HL-60 (cell line): ENCODE data around the gene TSSK3.

ENCODE experiments used
- GABPA ChIP-seq: IDR thresholded peaks from 2 replicates; pipeline ENCODE4 v1.6.1; 2012; ENCODE audit warnings: low read depth
- POLR2AphosphoS5 ChIP-seq: IDR thresholded peaks from 2 replicates; pipeline ENCODE4 v1.6.1; 2012; ENCODE audit warnings: low read depth
- TF ChIP-seq, protein P1 (sequence below): IDR thresholded peaks from one replicate; pipeline ENCODE4 v1.5.1; 2011; ENCODE audit warnings: low read length, control low read depth, inconsistent platforms; ENCODE audit not compliant: insufficient read depth
- TF ChIP-seq, protein P2 (sequence below): IDR thresholded peaks from 2 replicates; pipeline ENCODE4 v1.6.1; 2012; ENCODE audit warnings: low read depth; ENCODE audit not compliant: insufficient replicate concordance

DNA sequence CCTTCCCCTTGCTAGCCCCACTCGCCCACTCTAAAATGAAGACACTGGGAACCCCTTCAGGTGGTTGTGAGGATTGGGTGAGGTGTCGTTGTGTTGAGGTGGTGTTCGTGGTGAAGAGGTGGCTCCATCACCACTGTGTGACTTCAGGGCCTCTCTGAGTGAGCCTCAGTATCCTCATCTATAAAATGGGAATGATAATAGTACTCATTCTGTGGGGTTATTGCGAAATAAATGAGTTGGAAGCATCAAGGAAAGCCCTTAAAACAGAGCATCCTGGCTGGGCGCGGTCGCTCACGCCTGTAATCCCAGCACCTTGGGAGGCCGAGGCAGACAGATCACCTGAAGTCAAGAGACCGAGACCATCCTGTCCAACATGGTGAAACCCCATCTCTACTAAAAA, 19.6 kb upstream of the TSSK3 start:
- TF ChIP-seq, protein P1, sequence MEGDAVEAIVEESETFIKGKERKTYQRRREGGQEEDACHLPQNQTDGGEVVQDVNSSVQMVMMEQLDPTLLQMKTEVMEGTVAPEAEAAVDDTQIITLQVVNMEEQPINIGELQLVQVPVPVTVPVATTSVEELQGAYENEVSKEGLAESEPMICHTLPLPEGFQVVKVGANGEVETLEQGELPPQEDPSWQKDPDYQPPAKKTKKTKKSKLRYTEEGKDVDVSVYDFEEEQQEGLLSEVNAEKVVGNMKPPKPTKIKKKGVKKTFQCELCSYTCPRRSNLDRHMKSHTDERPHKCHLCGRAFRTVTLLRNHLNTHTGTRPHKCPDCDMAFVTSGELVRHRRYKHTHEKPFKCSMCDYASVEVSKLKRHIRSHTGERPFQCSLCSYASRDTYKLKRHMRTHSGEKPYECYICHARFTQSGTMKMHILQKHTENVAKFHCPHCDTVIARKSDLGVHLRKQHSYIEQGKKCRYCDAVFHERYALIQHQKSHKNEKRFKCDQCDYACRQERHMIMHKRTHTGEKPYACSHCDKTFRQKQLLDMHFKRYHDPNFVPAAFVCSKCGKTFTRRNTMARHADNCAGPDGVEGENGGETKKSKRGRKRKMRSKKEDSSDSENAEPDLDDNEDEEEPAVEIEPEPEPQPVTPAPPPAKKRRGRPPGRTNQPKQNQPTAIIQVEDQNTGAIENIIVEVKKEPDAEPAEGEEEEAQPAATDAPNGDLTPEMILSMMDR = no peak
- TF ChIP-seq POLR2AphosphoS5 = no peak
- TF ChIP-seq GABPA = no peak
- TF ChIP-seq, protein P2, sequence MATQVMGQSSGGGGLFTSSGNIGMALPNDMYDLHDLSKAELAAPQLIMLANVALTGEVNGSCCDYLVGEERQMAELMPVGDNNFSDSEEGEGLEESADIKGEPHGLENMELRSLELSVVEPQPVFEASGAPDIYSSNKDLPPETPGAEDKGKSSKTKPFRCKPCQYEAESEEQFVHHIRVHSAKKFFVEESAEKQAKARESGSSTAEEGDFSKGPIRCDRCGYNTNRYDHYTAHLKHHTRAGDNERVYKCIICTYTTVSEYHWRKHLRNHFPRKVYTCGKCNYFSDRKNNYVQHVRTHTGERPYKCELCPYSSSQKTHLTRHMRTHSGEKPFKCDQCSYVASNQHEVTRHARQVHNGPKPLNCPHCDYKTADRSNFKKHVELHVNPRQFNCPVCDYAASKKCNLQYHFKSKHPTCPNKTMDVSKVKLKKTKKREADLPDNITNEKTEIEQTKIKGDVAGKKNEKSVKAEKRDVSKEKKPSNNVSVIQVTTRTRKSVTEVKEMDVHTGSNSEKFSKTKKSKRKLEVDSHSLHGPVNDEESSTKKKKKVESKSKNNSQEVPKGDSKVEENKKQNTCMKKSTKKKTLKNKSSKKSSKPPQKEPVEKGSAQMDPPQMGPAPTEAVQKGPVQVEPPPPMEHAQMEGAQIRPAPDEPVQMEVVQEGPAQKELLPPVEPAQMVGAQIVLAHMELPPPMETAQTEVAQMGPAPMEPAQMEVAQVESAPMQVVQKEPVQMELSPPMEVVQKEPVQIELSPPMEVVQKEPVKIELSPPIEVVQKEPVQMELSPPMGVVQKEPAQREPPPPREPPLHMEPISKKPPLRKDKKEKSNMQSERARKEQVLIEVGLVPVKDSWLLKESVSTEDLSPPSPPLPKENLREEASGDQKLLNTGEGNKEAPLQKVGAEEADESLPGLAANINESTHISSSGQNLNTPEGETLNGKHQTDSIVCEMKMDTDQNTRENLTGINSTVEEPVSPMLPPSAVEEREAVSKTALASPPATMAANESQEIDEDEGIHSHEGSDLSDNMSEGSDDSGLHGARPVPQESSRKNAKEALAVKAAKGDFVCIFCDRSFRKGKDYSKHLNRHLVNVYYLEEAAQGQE = no peak
